ENCODE measurements around the gene NHLRC1.

Gene NHLRC1

DNA sequence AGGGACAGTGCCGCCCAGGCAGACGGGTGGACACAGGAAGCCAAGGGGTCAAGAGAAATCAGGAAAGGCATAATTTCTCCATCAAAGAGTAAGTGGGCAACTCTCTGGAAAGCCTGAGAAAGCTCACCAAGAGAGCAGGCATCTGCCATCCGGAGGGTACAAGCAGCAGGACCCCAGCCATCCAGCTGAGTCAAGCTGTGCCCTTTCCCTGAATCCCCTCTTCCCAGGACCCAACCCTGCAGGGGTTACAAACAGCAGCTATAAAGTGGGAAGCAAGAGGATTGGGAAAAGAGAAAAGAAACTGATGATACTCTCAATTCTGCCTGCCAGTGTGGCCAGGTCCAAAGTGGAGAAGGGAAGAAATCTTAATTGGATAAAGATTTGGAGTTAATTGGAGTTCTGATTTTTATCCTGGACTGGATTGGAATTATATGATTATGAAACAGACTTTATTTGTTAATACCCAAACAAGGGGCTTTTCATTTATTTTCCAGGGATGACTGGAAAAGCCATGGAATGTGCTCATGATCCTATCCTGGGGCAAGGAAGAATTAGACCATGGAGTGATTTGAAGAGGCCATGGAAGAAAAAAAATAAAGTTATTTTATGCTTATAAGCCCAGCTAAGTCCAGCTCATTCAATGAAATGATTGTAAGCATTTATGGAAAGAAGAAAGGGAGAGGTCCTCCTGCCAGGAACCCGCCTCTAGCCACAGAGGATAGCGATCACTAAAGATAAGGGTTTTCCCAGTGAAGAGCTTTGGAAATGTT lies 34.9 kb downstream of the NHLRC1 start:
- no peak for DNase-seq (ENCODE audit: low spot score)

DNA sequence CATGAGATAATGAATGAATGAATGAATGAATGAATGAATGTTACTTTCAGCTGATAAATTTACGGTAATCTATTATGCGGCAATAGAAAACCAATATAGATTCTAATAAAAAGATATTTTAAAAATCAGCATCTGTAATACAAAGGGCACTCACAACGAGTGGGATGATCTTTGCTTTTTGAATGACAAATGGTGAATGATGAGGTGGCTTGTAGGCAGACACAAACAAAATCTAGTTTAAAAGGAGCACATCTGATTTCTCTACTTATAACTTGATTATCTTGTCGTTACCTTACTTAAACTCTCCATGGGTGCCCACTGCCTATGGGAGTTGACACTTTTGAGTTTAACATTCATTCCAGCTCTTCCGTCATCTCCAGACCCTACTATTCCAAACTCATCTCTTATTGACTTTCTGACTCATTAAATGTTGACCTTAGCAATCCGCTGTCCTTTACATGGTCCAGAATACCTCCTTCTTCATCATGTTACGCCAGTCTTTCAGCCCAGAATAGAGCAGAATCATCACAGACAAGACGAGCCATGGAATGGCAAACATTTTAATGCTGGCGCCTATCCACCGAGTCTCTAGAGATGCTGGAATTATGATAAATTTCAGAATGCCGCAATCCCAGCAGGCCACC lies 41.3 kb downstream of the NHLRC1 start:
- no peak for DNase-seq (ENCODE audit: low spot score)

GRCh38 chr6:18080544-18080943 lies 41.9 kb downstream of the NHLRC1 start:
- no peak for DNase-seq (ENCODE audit: low spot score)

DNA sequence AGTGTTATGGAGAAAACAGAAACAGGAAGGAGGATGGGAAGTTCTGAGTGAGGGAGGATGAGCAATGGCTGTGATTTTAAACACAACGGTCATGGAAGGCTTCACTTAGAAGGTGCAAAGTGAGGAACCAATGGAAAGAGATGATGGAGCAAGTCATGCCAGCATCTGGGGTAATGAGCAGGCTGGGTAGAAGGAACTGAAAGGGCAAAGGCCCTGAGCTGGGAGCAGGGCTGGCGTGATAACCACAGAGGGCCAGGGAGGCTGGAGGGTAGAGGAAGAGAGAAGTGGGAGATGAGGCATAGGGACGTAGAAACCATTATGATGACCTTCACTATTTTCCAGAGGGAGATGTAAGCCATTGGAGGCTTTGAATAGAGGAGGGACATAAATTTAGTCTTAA lies 43.6 kb downstream of the NHLRC1 start:
- DNase-seq (ENCODE audit: low spot score): no peak

DNA sequence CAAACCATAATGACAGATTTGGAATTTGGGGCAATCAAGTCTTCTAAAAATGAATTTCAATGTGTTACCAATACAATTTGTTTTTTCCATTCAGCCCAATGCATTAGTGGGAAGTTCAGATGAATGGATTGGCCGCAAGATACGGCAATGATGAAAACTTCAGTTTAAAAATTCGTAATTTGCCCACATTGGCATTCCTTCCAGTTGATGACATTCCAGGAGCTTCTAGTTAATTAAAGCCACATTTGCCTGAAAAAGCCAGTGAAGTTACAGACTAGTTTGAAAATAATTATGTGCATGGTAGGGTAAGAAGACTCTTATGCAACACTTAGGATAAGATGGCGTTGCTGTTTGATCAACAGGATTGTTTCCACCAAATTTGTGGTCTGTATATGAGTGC lies 46.2 kb downstream of the NHLRC1 start:
- no peak for DNase-seq (ENCODE audit: low spot score)

- DNase-seq (ENCODE audit: low spot score): no peak
Observed at GRCh38 chr6:18072841-18073240, 49.6 kb downstream of the NHLRC1 start.

GRCh38 chr6:18070486-18070885 lies 52.0 kb downstream of the NHLRC1 start:
- no peak for DNase-seq (ENCODE audit: low spot score)

All from iPS-NIHi11 (cell line).